Mesendoderm (in vitro differentiated cells): ENCODE results near the gene TTLL7.
A peak's percentile ranks its signal among the peaks of the same experiment; 100 is the strongest.

Experiments
- DNase-seq: peaks from one replicate; pipeline ENCODE4 v3.0.0; 2013
- H2AK5ac ChIP-seq: 2 replicates; pipeline ENCODE4 v1.6.1; 2013; ENCODE audit warnings: low read length, inconsistent platforms
- H2BK120ac ChIP-seq: 2 replicates; pipeline ENCODE4 v1.6.1; 2013; ENCODE audit warnings: low read depth, mild to moderate bottlenecking, low read length, moderate library complexity, mixed read lengths
- H2BK15ac ChIP-seq: replicated peaks from 2 replicates; pipeline ENCODE4 v1.6.1; 2013; ENCODE audit warnings: low read depth, mild to moderate bottlenecking, moderate library complexity
- H2BK5ac ChIP-seq: 2 replicates; pipeline ENCODE4 v1.6.1; 2013; ENCODE audit warnings: low read length, inconsistent platforms
- H3K18ac ChIP-seq: 2 replicates; pipeline ENCODE4 v1.6.1; 2013; ENCODE audit warnings: mild to moderate bottlenecking, low read length, mixed read lengths
- H3K23ac ChIP-seq: one replicate; pipeline ENCODE4 v1.6.1; 2013; ENCODE audit warnings: low read length
- H3K27ac ChIP-seq: 2 replicates; pipeline ENCODE4 v1.5.1; 2013; ENCODE audit warnings: low read depth, mild to moderate bottlenecking, inconsistent platforms, low read length, moderate library complexity
- H3K27me3 ChIP-seq: 2 replicates; pipeline ENCODE4 v1.6.1; 2013; ENCODE audit warnings: low read length, control low read depth, mild to moderate bottlenecking, inconsistent platforms; ENCODE audit not compliant: insufficient read depth, poor library complexity
- H3K36me3 ChIP-seq: 2 replicates; pipeline ENCODE4 v1.6.1; 2013; ENCODE audit warnings: low read length, inconsistent platforms; ENCODE audit not compliant: control insufficient read depth, insufficient read depth
- H3K4ac ChIP-seq: one replicate; pipeline ENCODE4 v1.6.1; 2013; ENCODE audit warnings: low read depth, mild to moderate bottlenecking, low read length, moderate library complexity
- H3K4me1 ChIP-seq: 2 replicates; pipeline ENCODE4 v1.6.1; 2013; ENCODE audit warnings: low read depth, low read length, inconsistent platforms; ENCODE audit not compliant: control insufficient read depth
- H3K4me2 ChIP-seq: 2 replicates; pipeline ENCODE4 v1.6.1; 2013; ENCODE audit warnings: low read length
- H3K4me3 ChIP-seq: 2 replicates; pipeline ENCODE4 v1.5.1; 2013; ENCODE audit warnings: mild to moderate bottlenecking, low read length
- H3K56ac ChIP-seq: one replicate; pipeline ENCODE4 v1.6.1; 2013; ENCODE audit warnings: low read length
- H3K79me1 ChIP-seq: 2 replicates; pipeline ENCODE4 v1.6.1; 2013; ENCODE audit warnings: low read length, inconsistent platforms
- H3K79me2 ChIP-seq: 2 replicates; pipeline ENCODE4 v1.6.1; 2013; ENCODE audit warnings: mild to moderate bottlenecking, low read length; ENCODE audit not compliant: control insufficient read depth, insufficient read depth
- H3K9ac ChIP-seq: 2 replicates; pipeline ENCODE4 v1.6.1; 2013; ENCODE audit warnings: low read length, inconsistent platforms
- H4K5ac ChIP-seq: one replicate; pipeline ENCODE4 v1.6.1; 2013; ENCODE audit warnings: low read length
- H4K8ac ChIP-seq: one replicate; pipeline ENCODE4 v1.6.1; 2013; ENCODE audit warnings: low read depth, mild to moderate bottlenecking, control low read depth, low read length, moderate library complexity
- WGBS: extraction: QIAGEN DNeasy Blood & Tissue Kit; methylation state at CpG from one replicate; pipeline ENCODE4 v1.1.7; 2013; ENCODE audit warnings: low lambda C conversion rate, missing lambda C conversion rate; ENCODE audit not compliant: insufficient coverage; ENCODE audit errors: extremely low coverage; 5-methylcytosine and 5-hydroxymethylcytosine counted together

TTLL7 gene

GRCh38 chr1:83887483-83887882 is 111.4 kb downstream of the TTLL7 start:
- H3K36me3 ChIP-seq: no peaks in the 10 kb centered on the region
- no peaks in the 10 kb centered on the region for H3K4me1 ChIP-seq
- H2BK120ac ChIP-seq: no peak overlapping the region
- no peak overlapping the region for H2AK5ac ChIP-seq
- no peaks in the 10 kb centered on the region for H3K79me2 ChIP-seq
- H3K4me3 ChIP-seq: no peak overlapping the region
- no peak overlapping the region for H3K4me2 ChIP-seq
- H3K27me3 ChIP-seq: no peaks in the 10 kb centered on the region
- H4K5ac ChIP-seq: no peak overlapping the region
- DNase-seq: no peak
- H3K27ac ChIP-seq: no peak overlapping the region
- H3K18ac ChIP-seq: no peak overlapping the region
- H2BK15ac ChIP-seq: no peak overlapping the region
- no peak overlapping the region for H3K9ac ChIP-seq
- H4K8ac ChIP-seq: no peak overlapping the region
- no peak overlapping the region for H3K4ac ChIP-seq
- H2BK5ac ChIP-seq: no peak overlapping the region
- H3K79me1 ChIP-seq: no peaks in the 10 kb centered on the region
- no peak overlapping the region for H3K56ac ChIP-seq
- H3K23ac ChIP-seq: no peak overlapping the region
- WGBS: no CpG with 5 or more reads among the region's 3 CpGs

GRCh38 chr1:83883979-83884378 is 115.0 kb downstream of the TTLL7 start:
- Histone ChIP-seq H3K56ac (no peak overlapping the region), H3K4ac (no peak overlapping the region), H3K79me1 (no peaks in the 10 kb centered on the region), H3K23ac (no peak overlapping the region), H2BK15ac (no peak overlapping the region), H3K4me1 (no peaks in the 10 kb centered on the region), H3K4me2 (no peak overlapping the region), H3K18ac (no peak overlapping the region), H3K9ac (no peak overlapping the region), H3K27ac (no peak overlapping the region), H2AK5ac (no peak overlapping the region), H4K8ac (no peak overlapping the region), H3K4me3 (no peak overlapping the region), H2BK120ac (no peak overlapping the region), H3K27me3 (no peaks in the 10 kb centered on the region), H2BK5ac (no peak overlapping the region), H4K5ac (no peak overlapping the region), H3K36me3 (no peaks in the 10 kb centered on the region), H3K79me2 (no peaks in the 10 kb centered on the region)
- no peak for DNase-seq

GRCh38 chr1:83882906-83883305 is 116.0 kb downstream of the TTLL7 start:
- Histone ChIP-seq H3K27ac (no peak overlapping the region), H4K8ac (no peak overlapping the region)

GRCh38 chr1:83872515-83872914 is 126.4 kb downstream of the TTLL7 start:
- Histone ChIP-seq H3K27ac (no peak overlapping the region), H3K4me1 (no peaks in the 10 kb centered on the region), H3K4me3 (no peak overlapping the region), H4K8ac (no peak overlapping the region), H3K9ac (no peak overlapping the region), H4K5ac (no peak overlapping the region), H3K4me2 (no peak overlapping the region), H3K36me3 (no peaks in the 10 kb centered on the region), H2BK120ac (no peak overlapping the region), H2BK15ac (no peak overlapping the region), H3K23ac (no peak overlapping the region), H2BK5ac (no peak overlapping the region), H3K27me3 (no peaks in the 10 kb centered on the region), H2AK5ac (no peak overlapping the region), H3K79me1 (no peaks in the 10 kb centered on the region), H3K18ac (no peak overlapping the region), H3K56ac (no peak overlapping the region), H3K4ac (no peak overlapping the region), H3K79me2 (no peaks in the 10 kb centered on the region)
- DNase-seq: no peak
- no CpG with 5 or more reads among the region's 2 CpGs for WGBS

More at GRCh38 chr1:83882906-83883305, 116.0 kb downstream of the TTLL7 start:
- no CpG with 5 or more reads among the region's 2 CpGs for WGBS
- Histone ChIP-seq H3K79me1 (no peaks in the 10 kb centered on the region), H3K4me3 (no peak overlapping the region), H3K79me2 (no peaks in the 10 kb centered on the region), H3K23ac (no peak overlapping the region), H3K4ac (no peak overlapping the region), H3K36me3 (no peaks in the 10 kb centered on the region), H2BK120ac (no peak overlapping the region), H2BK15ac (no peak overlapping the region), H3K27me3 (no peaks in the 10 kb centered on the region), H3K4me2 (no peak overlapping the region), H3K56ac (no peak overlapping the region), H4K5ac (no peak overlapping the region), H3K18ac (no peak overlapping the region), H3K9ac (no peak overlapping the region), H2BK5ac (no peak overlapping the region), H2AK5ac (no peak overlapping the region), H3K4me1 (no peaks in the 10 kb centered on the region)
- peak; percentile 79 for DNase-seq

- DNase-seq: no peak
- Histone ChIP-seq H3K4me1 (no peaks in the 10 kb centered on the region), H3K4ac (no peak overlapping the region), H3K18ac (no peak overlapping the region), H3K79me2 (no peaks in the 10 kb centered on the region), H4K8ac (no peak overlapping the region), H2AK5ac (no peak overlapping the region), H3K27ac (no peak overlapping the region), H3K4me2 (no peak overlapping the region), H2BK120ac (no peak overlapping the region), H3K79me1 (no peaks in the 10 kb centered on the region), H3K27me3 (no peaks in the 10 kb centered on the region), H3K4me3 (no peak overlapping the region), H3K36me3 (no peaks in the 10 kb centered on the region), H4K5ac (no peak overlapping the region), H2BK15ac (no peak overlapping the region), H3K9ac (no peak overlapping the region), H3K23ac (no peak overlapping the region), H3K56ac (no peak overlapping the region), H2BK5ac (no peak overlapping the region)
- WGBS: no CpG with 5 or more reads among the region's 2 CpGs
Observed at GRCh38 chr1:83864991-83865390, 133.9 kb downstream of the TTLL7 start.

GRCh38 chr1:83860490-83861221 is 138.3 kb downstream of the TTLL7 start:
- Histone ChIP-seq H3K4me1 (no peaks in the 10 kb centered on the region), H2AK5ac (no peak overlapping the region), H3K23ac (no peak overlapping the region), H3K79me1 (no peaks in the 10 kb centered on the region), H2BK120ac (no peak overlapping the region), H2BK15ac (no peak overlapping the region), H3K36me3 (no peaks in the 10 kb centered on the region), H4K8ac (no peak overlapping the region), H3K79me2 (no peaks in the 10 kb centered on the region), H3K9ac (peak overlapping the region; percentile 64), H3K4me2 (peak overlapping the region; percentile 60), H3K27me3 (no peaks in the 10 kb centered on the region), H4K5ac (no peak overlapping the region), H3K4me3 (peak overlapping the region; percentile 18), H3K4ac (no peak overlapping the region), H3K27ac (no peak overlapping the region), H3K18ac (no peak overlapping the region), H2BK5ac (no peak overlapping the region), H3K56ac (peak overlapping the region; percentile 78)
- DNase-seq: peak; percentile 80
- no CpG with 5 or more reads among the region's 54 CpGs for WGBS
